DOHH2 (cell line): ENCODE measurements around the gene TBC1D14.

Experiments
- H3F3A ChIP-seq: fragments of 200-600 bp; sonication (generic), shearing (Covaris generic); 2 replicates; pipeline ENCODE4 v1.6.0; 2016; ENCODE audit warnings: antibody characterized with exemption, mild to moderate bottlenecking; ENCODE audit not compliant: control insufficient read depth, insufficient read depth
- H3K27ac ChIP-seq: fragments of 200-600 bp; sonication (generic); 2 replicates; pipeline ENCODE4 v1.5.1; 2014; ENCODE audit warnings: low read depth, mild to moderate bottlenecking, low read length, moderate library complexity
- H3K27me3 ChIP-seq: fragments of 200-600 bp; sonication (generic); 2 replicates; pipeline ENCODE4 v1.6.1; 2014; ENCODE audit warnings: mild to moderate bottlenecking, low read length, mixed read lengths; ENCODE audit not compliant: control insufficient read depth
- H3K36me3 ChIP-seq: fragments of 200-600 bp; sonication (generic); 2 replicates; pipeline ENCODE4 v1.6.1; 2014; ENCODE audit warnings: mild to moderate bottlenecking, low read length, moderate library complexity, mixed read lengths; ENCODE audit not compliant: control insufficient read depth
- H3K4me1 ChIP-seq: fragments of 200-600 bp; sonication (generic); 2 replicates; pipeline ENCODE4 v1.6.1; 2014; ENCODE audit warnings: mild to moderate bottlenecking, low read length, mixed read lengths; ENCODE audit not compliant: control insufficient read depth
- H3K4me2 ChIP-seq: fragments of 200-600 bp; sonication (generic); 2 replicates; pipeline ENCODE4 v1.6.0; 2014; ENCODE audit warnings: mild to moderate bottlenecking, low read length, moderate library complexity
- H3K4me3 ChIP-seq: fragments of 200-600 bp; sonication (generic); 2 replicates; pipeline ENCODE4 v1.5.1; 2014; ENCODE audit warnings: mild to moderate bottlenecking, low read length, mixed read lengths
- H3K79me2 ChIP-seq: fragments of 200-600 bp; sonication (generic); 2 replicates; pipeline ENCODE4 v1.6.1; 2014; ENCODE audit warnings: mild to moderate bottlenecking, low read length, mixed read lengths; ENCODE audit not compliant: control insufficient read depth
- H3K9me2 ChIP-seq: fragments of 200-600 bp; sonication (generic); replicated peaks from 2 replicates; pipeline ENCODE4 v1.6.1; 2014; ENCODE audit warnings: mild to moderate bottlenecking, low read length, mixed read lengths; ENCODE audit not compliant: control insufficient read depth
- H3K9me3 ChIP-seq: fragments of 200-600 bp; sonication (generic); 2 replicates; pipeline ENCODE4 v1.6.1; 2014; ENCODE audit warnings: antibody characterized with exemption, low read length, mixed read lengths; ENCODE audit not compliant: control insufficient read depth, insufficient read depth
- H4K20me1 ChIP-seq: fragments of 200-600 bp; sonication (generic); 2 replicates; pipeline ENCODE4 v1.6.0; 2014; ENCODE audit warnings: low read depth, mild to moderate bottlenecking, antibody characterized with exemption, low read length, moderate library complexity; ENCODE audit not compliant: control insufficient read depth, insufficient read depth
- EZH2phosphoT487 ChIP-seq: fragments of 200-600 bp; sonication (generic); IDR thresholded peaks from 2 replicates; pipeline ENCODE4 v1.6.1; 2017; ENCODE audit warnings: borderline replicate concordance, mild to moderate bottlenecking, antibody characterized with exemption, low read length, moderate library complexity, mixed read lengths
- TF ChIP-seq, protein P1 (sequence below): fragments of 200-600 bp; sonication (generic); IDR thresholded peaks from one replicate; pipeline ENCODE4 v1.5.1; 2014; ENCODE audit warnings: antibody characterized with exemption, mild to moderate bottlenecking, low read depth, low read length; ENCODE audit not compliant: poor library complexity, severe bottlenecking

Gene TBC1D14

DNA sequence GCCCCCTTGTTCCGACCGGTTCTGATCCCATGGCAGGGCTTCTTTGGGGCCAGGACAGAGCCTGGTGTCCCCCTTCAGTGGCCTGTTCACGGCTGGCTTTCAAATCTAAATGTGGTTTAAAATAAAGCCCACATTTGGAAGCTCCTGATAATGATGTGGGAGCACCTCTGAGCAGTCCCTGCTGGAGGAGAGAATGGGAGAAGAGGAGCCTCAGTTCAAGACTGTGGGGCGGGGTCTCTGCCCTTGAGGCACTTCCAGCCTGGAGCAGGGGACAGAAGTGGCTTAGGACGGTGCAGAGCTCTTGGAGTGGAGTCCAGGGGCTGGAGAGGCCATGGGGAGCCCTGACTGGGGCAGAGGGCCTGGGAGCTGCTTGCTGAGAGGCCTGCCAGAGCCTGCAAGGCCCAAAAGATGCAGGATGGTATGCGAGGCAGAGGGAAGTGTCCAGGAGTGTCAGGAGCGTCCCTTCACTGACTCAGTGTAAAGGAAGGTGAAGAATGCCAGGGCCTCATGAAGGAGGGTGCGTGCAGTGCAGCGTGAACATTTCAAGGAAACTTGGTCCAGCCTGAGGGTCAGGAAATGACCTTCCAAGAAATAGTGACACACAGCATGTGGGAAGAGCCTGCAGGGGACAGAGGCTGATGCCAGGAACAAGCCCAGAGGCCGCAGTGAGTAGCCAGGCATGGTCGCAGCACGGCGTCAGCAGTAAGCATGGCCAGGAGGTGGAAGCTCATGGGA is 112.5 kb downstream of the TBC1D14 start:
- Histone ChIP-seq H3K9me2 (no peaks in the 10 kb centered on the region), H3K4me2 (no peak overlapping the region), H3K79me2 (no peaks in the 10 kb centered on the region), H3K27ac (no peak overlapping the region), H3K27me3 (no peaks in the 10 kb centered on the region), H3F3A (no peaks in the 10 kb centered on the region), H3K36me3 (peaks cover 67% of the 10 kb centered on the region), H4K20me1 (no peaks in the 10 kb centered on the region), H3K4me1 (no peaks in the 10 kb centered on the region), H3K9me3 (no peaks in the 10 kb centered on the region), H3K4me3 (no peak overlapping the region)
- TF ChIP-seq, protein P1, sequence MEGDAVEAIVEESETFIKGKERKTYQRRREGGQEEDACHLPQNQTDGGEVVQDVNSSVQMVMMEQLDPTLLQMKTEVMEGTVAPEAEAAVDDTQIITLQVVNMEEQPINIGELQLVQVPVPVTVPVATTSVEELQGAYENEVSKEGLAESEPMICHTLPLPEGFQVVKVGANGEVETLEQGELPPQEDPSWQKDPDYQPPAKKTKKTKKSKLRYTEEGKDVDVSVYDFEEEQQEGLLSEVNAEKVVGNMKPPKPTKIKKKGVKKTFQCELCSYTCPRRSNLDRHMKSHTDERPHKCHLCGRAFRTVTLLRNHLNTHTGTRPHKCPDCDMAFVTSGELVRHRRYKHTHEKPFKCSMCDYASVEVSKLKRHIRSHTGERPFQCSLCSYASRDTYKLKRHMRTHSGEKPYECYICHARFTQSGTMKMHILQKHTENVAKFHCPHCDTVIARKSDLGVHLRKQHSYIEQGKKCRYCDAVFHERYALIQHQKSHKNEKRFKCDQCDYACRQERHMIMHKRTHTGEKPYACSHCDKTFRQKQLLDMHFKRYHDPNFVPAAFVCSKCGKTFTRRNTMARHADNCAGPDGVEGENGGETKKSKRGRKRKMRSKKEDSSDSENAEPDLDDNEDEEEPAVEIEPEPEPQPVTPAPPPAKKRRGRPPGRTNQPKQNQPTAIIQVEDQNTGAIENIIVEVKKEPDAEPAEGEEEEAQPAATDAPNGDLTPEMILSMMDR: no peak
- no peak for TF ChIP-seq EZH2phosphoT487

DNA sequence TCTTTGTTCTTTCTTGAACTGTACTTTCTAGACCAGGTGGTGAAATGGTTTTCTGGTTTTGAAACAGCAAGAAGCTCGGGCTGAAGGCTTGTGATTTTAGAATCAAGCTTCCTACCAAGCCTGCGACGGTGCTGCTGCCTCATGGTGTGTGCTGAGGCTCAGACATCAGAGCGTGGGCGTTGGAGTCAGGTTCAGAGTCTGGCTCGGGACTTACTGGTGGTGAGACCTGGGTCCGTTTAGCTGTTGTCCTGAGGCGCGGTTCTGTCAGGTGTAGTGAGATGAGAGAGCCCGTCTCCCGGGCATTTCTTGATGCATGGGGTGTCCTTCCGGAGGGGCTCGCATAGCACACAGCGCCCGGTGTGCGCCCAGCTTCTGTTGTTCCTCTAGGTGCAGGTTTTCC is 113.9 kb downstream of the TBC1D14 start:
- no peak overlapping the region for H3K4me3 ChIP-seq
- TF ChIP-seq, protein P1: no peak
- no peak for TF ChIP-seq EZH2phosphoT487
- peaks cover 64% of the 10 kb centered on the region for H3K36me3 ChIP-seq
- H3K9me2 ChIP-seq: no peaks in the 10 kb centered on the region
- no peaks in the 10 kb centered on the region for H3K27me3 ChIP-seq
- no peak overlapping the region for H3K4me2 ChIP-seq
- no peaks in the 10 kb centered on the region for H3K9me3 ChIP-seq
- H3K27ac ChIP-seq: no peak overlapping the region
- no peaks in the 10 kb centered on the region for H3K79me2 ChIP-seq
- peaks cover 3% of the 10 kb centered on the region; the same call in 1 of the 2 replicates for H4K20me1 ChIP-seq
- no peaks in the 10 kb centered on the region for H3K4me1 ChIP-seq
- no peaks in the 10 kb centered on the region for H3F3A ChIP-seq

DNA sequence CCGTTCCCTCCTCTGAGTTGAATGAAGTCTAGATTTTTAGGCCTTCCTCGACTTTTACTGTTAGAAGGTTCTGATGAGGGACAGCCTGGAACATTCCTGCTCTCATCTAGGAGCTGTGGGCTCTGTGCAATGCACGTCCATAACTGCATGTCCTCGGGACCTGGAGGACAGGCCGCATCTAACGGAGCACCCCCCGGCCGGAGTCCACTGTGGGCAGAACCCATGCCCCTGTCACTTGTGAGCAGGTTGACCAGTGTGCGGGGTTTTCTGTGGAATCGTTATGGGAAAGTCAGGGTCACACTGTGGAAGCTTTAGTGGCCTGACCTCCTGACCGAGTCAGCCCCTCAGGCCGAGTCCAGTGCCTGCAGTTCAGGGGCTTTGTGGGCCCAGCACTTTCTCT is 114.3 kb downstream of the TBC1D14 start:
- Histone ChIP-seq H3K4me1 (no peaks in the 10 kb centered on the region), H4K20me1 (peaks cover 3% of the 10 kb centered on the region; the same call in 1 of the 2 replicates), H3K9me2 (no peaks in the 10 kb centered on the region), H3K4me2 (no peak overlapping the region), H3K79me2 (no peaks in the 10 kb centered on the region), H3F3A (no peaks in the 10 kb centered on the region), H3K4me3 (no peak overlapping the region), H3K27me3 (no peaks in the 10 kb centered on the region), H3K36me3 (peaks cover 65% of the 10 kb centered on the region), H3K9me3 (no peaks in the 10 kb centered on the region), H3K27ac (no peak overlapping the region)
- no peak for TF ChIP-seq EZH2phosphoT487
- TF ChIP-seq, protein P1: no peak
